Brain microvascular endothelial cell (primary cell): ENCODE results near the gene RRP1.
A peak's percentile ranks its signal among the peaks of the same experiment; 100 is the strongest.

Experiments
- DNase-seq: peaks from one replicate; pipeline ENCODE4 v3.0.0-alpha.2; 2020
- H3K27ac ChIP-seq: fragments of 250-450 bp; sonication (Bioruptor Pico); 2 replicates; pipeline ENCODE4 v1.5.1; 2020; ENCODE audit warnings: mild to moderate bottlenecking, moderate library complexity
- H3K27me3 ChIP-seq: fragments of 250-450 bp; sonication (Bioruptor Pico); replicated peaks from 2 replicates; pipeline ENCODE4 v1.5.1; 2020; ENCODE audit warnings: mild to moderate bottlenecking
- H3K36me3 ChIP-seq: fragments of 250-450 bp; sonication (Bioruptor Pico); replicated peaks from 2 replicates; pipeline ENCODE4 v1.5.1; 2020; ENCODE audit warnings: mild to moderate bottlenecking
- H3K4me3 ChIP-seq: 2 replicates; pipeline ENCODE4 v1.5.1; 2011; ENCODE audit warnings: low read depth, mild to moderate bottlenecking, control low read depth, low read length, moderate library complexity
- CTCF ChIP-seq: IDR thresholded peaks from 2 replicates; pipeline ENCODE4 v1.5.1; 2011; ENCODE audit warnings: low read depth, mild to moderate bottlenecking, moderate library complexity, low read length, control low read depth, inconsistent platforms; ENCODE audit errors: missing control alignments
- in situ Hi-C: cut with HindIII; loops from 2 replicates; pipeline ENCODE4 v1.10.0; 2017; ENCODE audit warnings: low sequenced_read_pairs, low pct_ligation_motif_present

RRP1 gene

GRCh38 chr21:43824333-43825241 lies 35.2 kb downstream of the RRP1 start:
- in situ Hi-C loops = no loop called here
- DNase-seq = peak; percentile 32

GRCh38 chr21:43825242-43825935 lies 36.0 kb downstream of the RRP1 start:
- Histone ChIP-seq H3K4me3 (no peak overlapping the region), H3K27me3 (peaks cover 5% of the 10 kb centered on the region), H3K36me3 (no peaks in the 10 kb centered on the region), H3K27ac (no peak overlapping the region)
- in situ Hi-C loops = no loop called here
- TF ChIP-seq CTCF = no peak
- no peak for DNase-seq

More at GRCh38 chr21:43824333-43825241, 35.2 kb downstream of the RRP1 start:
- no peak for TF ChIP-seq CTCF
- no peaks in the 10 kb centered on the region for H3K36me3 ChIP-seq
- H3K4me3 ChIP-seq = no peak overlapping the region
- H3K27me3 ChIP-seq = peaks cover 1% of the 10 kb centered on the region
- H3K27ac ChIP-seq = no peak overlapping the region

- H3K27me3 ChIP-seq = peaks cover 5% of the 10 kb centered on the region
- H3K36me3 ChIP-seq = no peaks in the 10 kb centered on the region
- DNase-seq = no peak
- peak; percentile 48 for TF ChIP-seq CTCF
- H3K27ac ChIP-seq = no peak overlapping the region
- H3K4me3 ChIP-seq = no peak overlapping the region
- in situ Hi-C loops = no loop called here
Observed at GRCh38 chr21:43825936-43826622, 36.7 kb downstream of the RRP1 start.

- H3K27ac ChIP-seq = no peak overlapping the region
- in situ Hi-C loops = no loop called here
- H3K36me3 ChIP-seq = no peaks in the 10 kb centered on the region
- DNase-seq = no peak
- no peak for TF ChIP-seq CTCF
- H3K4me3 ChIP-seq = no peak overlapping the region
- peaks cover 7% of the 10 kb centered on the region for H3K27me3 ChIP-seq
Observed at GRCh38 chr21:43826623-43826974, 37.2 kb downstream of the RRP1 start.

GRCh38 chr21:43827015-43827611 lies 37.7 kb downstream of the RRP1 start:
- no peaks in the 10 kb centered on the region for H3K36me3 ChIP-seq
- DNase-seq = peak; percentile 78
- no peak overlapping the region for H3K4me3 ChIP-seq
- no peak overlapping the region for H3K27ac ChIP-seq
- in situ Hi-C loops = no loop called here
- H3K27me3 ChIP-seq = peaks cover 7% of the 10 kb centered on the region
- TF ChIP-seq CTCF = no peak
